Kidney (tissue), 14 donors: Measurements from ENCODE around the gene NUDT16L1. TPM values are rescaled to one million over a fixed set of nuclear protein-coding genes. Genes with fewer than 3 reads are reported as not detected.

Source experiments
- DNase-seq, 5 donors: peaks; one replicate each; pipeline ENCODE4 v3.0.0-alpha.2; 2013 to 2020
- FAIRE-seq: peaks from 2 replicates; lab custom pipeline; 2012; peaks lifted over from hg19 to GRCh38; lab: Jason Lieb, UNC
- H3K27ac ChIP-seq, 2 donors: one replicate each; pipeline ENCODE4 v1.7.0; 2013; ENCODE audit warnings: low read depth in 2 of 2, low read length in 2 of 2, inconsistent platforms in 1 of 2
- H3K27me3 ChIP-seq: one replicate; pipeline ENCODE4 v1.7.1; 2013; ENCODE audit warnings: low read length, inconsistent platforms; ENCODE audit not compliant: control insufficient read depth, insufficient read depth
- H3K36me3 ChIP-seq, 3 donors: one replicate each; pipeline versions ENCODE4 v1.7.0 to v1.7.1; 2013; ENCODE audit warnings: low read length in 3 of 3, control low read depth in 1 of 3, inconsistent platforms in 1 of 3; ENCODE audit not compliant: insufficient read depth in 3 of 3, control insufficient read depth in 2 of 3
- H3K4me1 ChIP-seq, 3 donors: one replicate each; pipeline versions ENCODE4 v1.7.0 to v1.7.1; 2013; ENCODE audit warnings: low read length in 3 of 3, inconsistent platforms in 1 of 3, low read depth in 1 of 3; ENCODE audit not compliant: control insufficient read depth in 2 of 3, insufficient read depth in 2 of 3
- H3K4me3 ChIP-seq, 3 donors: one replicate each; pipeline versions ENCODE4 v1.7.0 to v1.8.1; 2013; ENCODE audit warnings: low read length in 3 of 3, control low read depth in 1 of 3, inconsistent platforms in 1 of 3
- H3K9ac ChIP-seq, 3 donors: one replicate each; pipeline versions ENCODE4 v1.7.0 to v1.7.1; 2013; ENCODE audit warnings: low read length in 3 of 3, control low read depth in 1 of 3, inconsistent platforms in 1 of 3
- H3K9me3 ChIP-seq, 3 donors: one replicate each; pipeline versions ENCODE4 v1.7.0 to v1.7.1; 2013; ENCODE audit warnings: low read length in 3 of 3, control low read depth in 1 of 3, inconsistent platforms in 1 of 3; ENCODE audit not compliant: control insufficient read depth in 2 of 3, insufficient read depth in 1 of 3
- CTCF ChIP-seq: IDR thresholded peaks from 3 replicates; pipeline ENCODE4 v1.5.1; 2012; ENCODE audit warnings: mild to moderate bottlenecking, moderate library complexity, borderline replicate concordance; ENCODE audit not compliant: insufficient read depth; ENCODE audit errors: extremely low read depth
- intact Hi-C: fragments of 100-400 bp; cut with DNase I; formaldehyde crosslinking; loops from one replicate; pipeline ENCODE4 v1.11.1; 2022
- polyA plus RNA-seq: library from polyadenylated mRNA; stranded (reverse); fragments of 350-450 nt; fragmentation: Illumina TruSeq; extraction: RNeasy Lipid Tissue Mini Kit (QIAGEN cat#74804); gene quantifications from one replicate; pipeline ENCODE4 v1.2.3, GENCODE V29; 2014; ENCODE audit warnings: low read depth, low replicate concordance; ENCODE audit not compliant: insufficient read depth
- total RNA-seq: library from RNA; stranded (reverse); fragmentation: NEBNext Ultra II Directional; extraction: Animal tissue kit (Norgen Biotek cat#: 25700); gene quantifications from one replicate; pipeline ENCODE4 v1.2.1, GENCODE V29; 2021
- donor health status: control.
- donor health status: control.
- donor health status: control.
- donor health status: control.
- donor health status: control.
- donor health status: DM: yes; HTN: yes; CAD: no.
- donor health status: Normal renal cell carcinoma (clear cell type).

NUDT16L1 gene
- total and polyA plus RNA-seq, 2 donors from 2014 or later = 30.6 to 69.4 TPM

DNA sequence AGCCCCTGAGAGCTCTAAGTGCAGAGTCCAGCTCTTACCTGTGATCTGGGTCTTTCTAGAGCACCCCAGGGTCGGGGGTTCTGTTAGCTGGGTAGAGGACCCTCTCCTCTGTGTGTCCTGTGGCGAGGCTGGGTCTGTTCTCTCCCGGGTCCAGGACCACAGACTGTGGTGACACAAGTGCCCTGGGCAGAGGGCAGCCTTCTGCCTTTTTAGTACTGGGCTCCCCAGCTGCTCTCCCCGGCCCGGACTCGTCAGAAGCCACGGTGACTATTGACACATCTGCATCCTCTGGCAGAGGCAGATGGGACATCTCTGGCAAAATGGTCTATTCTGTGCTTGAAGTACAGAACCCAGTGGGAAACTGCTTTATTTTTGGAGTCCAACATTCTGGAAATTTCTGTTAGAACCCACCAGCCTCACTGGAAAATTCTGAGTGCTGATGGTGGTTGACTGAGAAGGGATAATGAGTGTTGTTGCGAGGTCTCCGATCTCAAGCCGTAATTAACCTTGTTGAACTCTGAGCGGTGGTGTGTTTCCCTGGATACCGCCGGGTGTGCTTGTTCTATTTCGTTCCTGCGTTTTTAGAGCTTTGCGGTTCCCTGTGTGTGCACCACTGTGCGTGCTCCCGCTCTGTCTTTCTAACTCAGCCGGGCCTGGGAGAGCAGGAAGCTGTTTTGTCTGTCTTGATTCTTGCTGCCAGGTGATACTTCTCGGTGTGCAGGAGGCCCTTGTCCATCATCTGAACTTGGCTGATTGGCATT lies 26.0 kb upstream of the NUDT16L1 start:
- DNase-seq = peak in 2 of 5 donors; percentile 52 to 62
- FAIRE-seq = no peak
- no peak overlapping the region for H3K4me3 ChIP-seq
- no peak overlapping the region for H3K9ac ChIP-seq
- H3K27me3 ChIP-seq = no peaks in the 10 kb centered on the region
- peaks cover 10 to 31% (median 29%) of the 10 kb centered on the region in 3 donors for H3K36me3 ChIP-seq
- H3K4me1 ChIP-seq = peaks cover 0 to 16% (median 0%) of the 10 kb centered on the region in 3 donors
- no peak for TF ChIP-seq CTCF
- intact Hi-C loops = no loop called here
- no peak overlapping the region for H3K27ac ChIP-seq
- H3K9me3 ChIP-seq = no peaks in the 10 kb centered on the region

- Histone ChIP-seq H3K27me3 (no peaks in the 10 kb centered on the region), H3K36me3 (peaks cover 10 to 35% (median 32%) of the 10 kb centered on the region in 3 donors), H3K9me3 (no peaks in the 10 kb centered on the region), H3K4me3 (no peak overlapping the region), H3K4me1 (peaks cover 0 to 15% (median 0%) of the 10 kb centered on the region in 3 donors), H3K9ac (no peak overlapping the region), H3K27ac (no peak overlapping the region)
- no peak for FAIRE-seq
- TF ChIP-seq CTCF = no peak
- DNase-seq = no peak
- intact Hi-C loops = no loop called here
Observed at GRCh38 chr16:4668313-4668960, 24.9 kb upstream of the NUDT16L1 start.

- Histone ChIP-seq H3K9ac (no peak overlapping the region), H3K4me1 (peaks cover 0 to 6% (median 6%) of the 10 kb centered on the region in 3 donors), H3K4me3 (no peak overlapping the region), H3K27ac (no peak overlapping the region), H3K9me3 (no peaks in the 10 kb centered on the region), H3K27me3 (no peaks in the 10 kb centered on the region), H3K36me3 (peaks cover 4 to 19% (median 15%) of the 10 kb centered on the region in 3 donors)
- no peak for TF ChIP-seq CTCF
- intact Hi-C loops = no loop called here
- no peak for DNase-seq
- FAIRE-seq = no peak
Observed at GRCh38 chr16:4673387-4674046, 19.8 kb upstream of the NUDT16L1 start.
